ENCODE results near the gene IL25.

DNA sequence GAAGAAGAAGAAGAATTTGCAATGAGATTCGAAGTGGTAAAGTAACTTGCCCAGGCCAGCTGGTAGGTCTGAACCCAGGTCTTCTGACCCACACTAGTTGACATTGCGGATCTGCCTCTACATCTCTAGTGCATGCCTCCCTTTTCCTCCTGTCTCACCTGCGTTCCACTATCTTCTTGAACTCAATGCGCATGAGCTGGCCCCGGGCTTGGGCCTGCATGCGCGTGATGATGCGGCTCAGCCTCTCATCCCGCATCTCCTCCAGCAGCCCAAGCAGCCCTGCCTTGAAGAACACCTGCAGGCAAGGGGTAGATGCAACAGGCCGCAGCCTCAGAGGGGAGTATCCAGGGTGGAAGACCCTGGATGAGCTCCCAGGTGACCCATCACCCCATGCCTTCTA is 23.5 kb downstream of the IL25 start:
- no peak for TF ChIP-seq EP300 (IDR thresholded peaks at IDR 0.05)
- TF ChIP-seq CTCF (IDR thresholded peaks at IDR 0.05) = no peak

Measured in ovary (tissue), 3 donors.